Measurements from ENCODE around the gene CCDC3.

The CCDC3 gene

DNA sequence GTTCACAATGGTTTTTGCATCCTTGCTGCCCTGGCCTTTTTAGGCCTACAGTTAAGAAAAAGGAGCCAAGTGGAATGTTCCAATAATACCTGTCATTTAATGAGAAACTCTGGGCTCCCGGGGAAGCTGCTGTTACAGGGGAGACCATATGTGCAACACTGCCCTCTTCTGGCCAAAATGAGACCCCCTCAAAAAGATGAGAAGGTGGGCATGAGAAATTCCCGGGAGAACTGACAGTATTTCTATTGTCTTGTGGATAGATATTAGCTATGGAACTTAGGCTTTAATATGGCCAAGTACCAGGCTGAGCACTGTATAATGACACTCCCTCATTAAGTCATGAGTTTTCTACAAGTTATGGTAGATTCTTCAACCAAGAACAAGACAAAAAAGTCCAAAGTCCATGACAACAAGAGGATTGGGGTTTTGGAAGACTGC, 99.4 kb downstream of the CCDC3 start:
- DNase-seq (ENCODE audit: low read depth): peak; percentile 73
- H3K4me3 ChIP-seq (replicated peaks; ENCODE audit: low read depth, low read length): no peak overlapping the region
- TF ChIP-seq, protein P1, sequence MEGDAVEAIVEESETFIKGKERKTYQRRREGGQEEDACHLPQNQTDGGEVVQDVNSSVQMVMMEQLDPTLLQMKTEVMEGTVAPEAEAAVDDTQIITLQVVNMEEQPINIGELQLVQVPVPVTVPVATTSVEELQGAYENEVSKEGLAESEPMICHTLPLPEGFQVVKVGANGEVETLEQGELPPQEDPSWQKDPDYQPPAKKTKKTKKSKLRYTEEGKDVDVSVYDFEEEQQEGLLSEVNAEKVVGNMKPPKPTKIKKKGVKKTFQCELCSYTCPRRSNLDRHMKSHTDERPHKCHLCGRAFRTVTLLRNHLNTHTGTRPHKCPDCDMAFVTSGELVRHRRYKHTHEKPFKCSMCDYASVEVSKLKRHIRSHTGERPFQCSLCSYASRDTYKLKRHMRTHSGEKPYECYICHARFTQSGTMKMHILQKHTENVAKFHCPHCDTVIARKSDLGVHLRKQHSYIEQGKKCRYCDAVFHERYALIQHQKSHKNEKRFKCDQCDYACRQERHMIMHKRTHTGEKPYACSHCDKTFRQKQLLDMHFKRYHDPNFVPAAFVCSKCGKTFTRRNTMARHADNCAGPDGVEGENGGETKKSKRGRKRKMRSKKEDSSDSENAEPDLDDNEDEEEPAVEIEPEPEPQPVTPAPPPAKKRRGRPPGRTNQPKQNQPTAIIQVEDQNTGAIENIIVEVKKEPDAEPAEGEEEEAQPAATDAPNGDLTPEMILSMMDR (IDR thresholded peaks at IDR 0.05; ENCODE audit: low read length, missing control alignments): peak; percentile 84

DNA sequence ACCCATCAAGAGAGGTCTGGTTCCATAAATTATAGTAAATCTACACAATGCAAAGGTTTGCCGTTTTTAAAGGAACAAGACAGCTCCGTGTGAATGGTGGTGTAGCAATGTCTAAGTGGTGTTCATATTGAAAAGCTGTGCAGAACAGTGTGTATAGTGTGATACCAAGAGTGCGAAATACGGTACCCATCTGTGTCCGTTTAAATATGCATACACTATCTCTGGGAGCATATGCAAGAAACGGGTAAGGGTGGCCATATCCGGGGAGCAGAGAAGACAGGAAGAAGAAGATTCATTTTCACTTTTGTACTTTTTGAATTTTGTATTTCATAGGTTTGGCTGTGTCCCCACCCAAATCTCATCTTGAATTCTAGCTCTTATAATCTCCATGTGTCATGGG, 102.0 kb downstream of the CCDC3 start:
- no peak overlapping the region for H3K4me3 ChIP-seq (replicated peaks; ENCODE audit: low read depth, low read length)
- DNase-seq (ENCODE audit: low read depth): no peak
- TF ChIP-seq, protein P1 (IDR thresholded peaks at IDR 0.05; ENCODE audit: low read length, missing control alignments): no peak

DNA sequence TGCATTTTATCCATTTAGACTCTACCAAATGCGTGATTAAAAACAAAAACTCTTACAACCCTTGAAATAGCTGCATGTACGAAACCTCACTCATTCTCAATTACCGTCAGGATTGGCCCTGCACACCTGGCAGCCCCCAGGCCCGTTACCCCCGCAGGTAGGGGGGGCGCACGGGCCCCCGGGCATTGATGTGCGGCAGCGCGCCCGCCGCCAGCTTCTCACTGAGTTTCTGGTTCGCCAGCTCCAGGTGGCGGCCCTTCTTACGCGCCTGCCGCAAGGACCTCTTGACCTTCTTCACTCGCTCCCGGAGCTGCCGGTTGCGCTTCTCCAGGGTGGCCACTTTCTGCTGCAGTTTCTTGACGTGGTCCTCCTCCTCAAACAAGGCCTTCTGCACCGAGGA, 103.2 kb downstream of the CCDC3 start:
- TF ChIP-seq, protein P1 (IDR thresholded peaks at IDR 0.05; ENCODE audit: low read length, missing control alignments): no peak
- no peak for DNase-seq (ENCODE audit: low read depth)
- no peak overlapping the region for H3K4me3 ChIP-seq (replicated peaks; ENCODE audit: low read depth, low read length)

DNA sequence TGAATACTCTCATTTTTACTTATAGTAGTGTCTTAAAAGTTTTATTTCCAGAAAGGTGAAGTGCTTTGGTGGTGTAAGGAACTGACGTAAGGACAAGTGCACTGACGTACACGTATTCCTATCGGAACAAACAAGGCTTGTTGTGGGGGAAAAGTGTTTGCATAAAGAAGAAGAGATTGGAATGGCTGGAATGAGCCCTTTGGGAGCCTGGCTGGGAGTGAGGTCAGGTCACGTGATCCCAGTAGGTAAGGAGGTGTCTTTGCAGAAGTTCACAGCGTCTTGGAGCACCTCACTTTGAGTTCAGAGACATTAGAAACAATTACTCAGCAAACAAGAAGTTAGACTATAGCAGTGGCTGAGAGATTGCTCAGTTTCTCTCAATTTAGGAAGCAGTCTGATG, 104.2 kb downstream of the CCDC3 start:
- no peak overlapping the region for H3K4me3 ChIP-seq (replicated peaks; ENCODE audit: low read depth, low read length)
- TF ChIP-seq, protein P1 (IDR thresholded peaks at IDR 0.05; ENCODE audit: low read length, missing control alignments): no peak
- no peak for DNase-seq (ENCODE audit: low read depth)

DNA sequence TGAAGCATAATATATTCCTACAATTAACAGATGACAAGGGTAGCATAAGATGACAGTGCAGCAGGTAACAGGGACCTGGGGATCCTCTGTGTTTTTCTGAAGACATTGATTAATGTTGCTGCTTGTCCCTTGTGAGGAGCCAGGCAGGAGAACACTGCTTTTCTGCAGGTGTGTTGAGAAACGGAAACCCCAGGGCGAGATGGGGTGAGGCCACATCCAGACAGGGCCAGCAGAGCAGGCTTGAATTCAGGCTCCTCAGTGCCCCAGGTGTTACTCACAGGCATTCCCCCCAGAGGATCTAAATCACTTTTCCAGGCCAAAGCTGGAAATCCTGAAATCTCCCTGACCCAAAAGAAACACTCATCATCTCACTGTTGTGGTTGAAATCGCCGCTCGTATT, 105.3 kb downstream of the CCDC3 start:
- H3K4me3 ChIP-seq (replicated peaks; ENCODE audit: low read depth, low read length): no peak overlapping the region
- TF ChIP-seq, protein P1 (IDR thresholded peaks at IDR 0.05; ENCODE audit: low read length, missing control alignments): no peak
- no peak for DNase-seq (ENCODE audit: low read depth)

DNA sequence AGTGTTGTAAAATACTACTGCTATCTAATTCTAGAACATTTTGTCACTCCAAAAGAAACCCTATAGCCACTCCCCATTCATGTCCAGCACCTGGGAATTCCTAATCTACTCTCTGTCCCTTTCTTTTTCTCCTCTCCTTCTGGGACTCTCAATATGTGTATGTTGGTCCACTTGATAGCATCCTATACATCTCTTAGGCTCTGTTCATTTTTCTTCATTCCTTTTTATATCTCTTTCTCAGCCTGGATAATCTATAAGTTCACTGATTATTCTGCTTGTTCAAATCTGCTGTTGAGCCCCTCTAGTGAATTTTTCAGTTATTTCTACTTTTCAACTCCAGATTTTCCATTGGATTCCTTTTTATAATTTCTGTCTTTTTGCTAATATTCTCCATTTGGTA, 108.6 kb downstream of the CCDC3 start:
- DNase-seq (ENCODE audit: low read depth): no peak
- no peak overlapping the region for H3K4me3 ChIP-seq (replicated peaks; ENCODE audit: low read depth, low read length)
- TF ChIP-seq, protein P1 (IDR thresholded peaks at IDR 0.05; ENCODE audit: low read length, missing control alignments): no peak

DNA sequence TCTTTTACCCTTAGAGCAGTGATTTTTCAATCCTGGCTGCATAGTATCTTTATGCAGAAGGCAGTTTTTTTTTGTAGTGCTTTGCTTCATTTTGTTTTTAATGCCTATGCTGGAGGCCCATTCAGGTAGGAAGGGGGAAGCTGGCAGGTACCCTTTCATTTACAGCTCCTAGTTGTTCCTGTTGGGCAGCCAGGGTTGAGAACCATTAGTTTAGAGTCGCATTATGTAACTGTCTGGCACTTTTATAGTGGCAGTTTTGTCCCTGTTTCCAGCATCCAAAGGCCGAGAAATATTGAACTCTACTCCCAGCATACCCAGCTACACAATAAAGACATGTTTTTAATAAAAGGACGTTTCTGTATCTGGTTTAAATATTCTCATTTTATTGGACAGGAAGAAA, 110.6 kb downstream of the CCDC3 start:
- DNase-seq (ENCODE audit: low read depth): no peak
- no peak overlapping the region for H3K4me3 ChIP-seq (replicated peaks; ENCODE audit: low read depth, low read length)
- TF ChIP-seq, protein P1 (IDR thresholded peaks at IDR 0.05; ENCODE audit: low read length, missing control alignments): no peak

All from fibroblast of pulmonary artery (primary cell).